Measurements from ENCODE around the gene FAM228B.

Gene FAM228B

DNA sequence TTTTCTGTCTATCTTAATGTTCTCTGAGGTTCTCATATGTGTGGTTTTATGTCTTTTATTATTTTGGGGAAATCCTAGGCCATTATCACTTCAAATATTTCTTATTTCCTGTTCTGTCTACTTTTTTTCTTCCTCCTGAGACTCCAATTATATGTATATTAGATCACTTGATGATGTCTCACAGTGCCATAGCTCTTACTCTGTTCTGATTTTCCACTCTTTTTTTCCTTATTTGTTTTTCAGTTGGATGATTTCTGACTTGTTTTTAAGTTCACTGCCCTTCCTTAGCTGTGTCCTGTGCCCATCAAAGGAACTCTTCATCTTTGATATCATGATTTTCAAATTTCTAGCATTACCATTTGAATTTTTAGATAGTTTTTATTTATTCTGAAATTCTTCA lies 24.1 kb downstream of the FAM228B start:
- FAIRE-seq (no peak), DNase-seq (ENCODE audit: insufficient read length, low spot score) (no peak)
- TF ChIP-seq TAF1 (IDR thresholded peaks at IDR 0.05; ENCODE audit: low read depth, low read length) = no peak
- no peak for TF ChIP-seq SPI1 (IDR thresholded peaks at IDR 0.05; ENCODE audit: low read depth, low read length)
- TF ChIP-seq POLR2AphosphoS5 (IDR thresholded peaks at IDR 0.05; ENCODE audit: low read depth, low read length) = no peak
- no peak for TF ChIP-seq PAX5 (IDR thresholded peaks at IDR 0.05; ENCODE audit: insufficient read depth, low read length, severe bottlenecking)
- TF ChIP-seq POLR2A (IDR thresholded peaks at IDR 0.05; ENCODE audit: low read depth, low read length) = no peak
- no peak for TF ChIP-seq POU2F2 (IDR thresholded peaks at IDR 0.05; ENCODE audit: low read depth, low read length)

DNA sequence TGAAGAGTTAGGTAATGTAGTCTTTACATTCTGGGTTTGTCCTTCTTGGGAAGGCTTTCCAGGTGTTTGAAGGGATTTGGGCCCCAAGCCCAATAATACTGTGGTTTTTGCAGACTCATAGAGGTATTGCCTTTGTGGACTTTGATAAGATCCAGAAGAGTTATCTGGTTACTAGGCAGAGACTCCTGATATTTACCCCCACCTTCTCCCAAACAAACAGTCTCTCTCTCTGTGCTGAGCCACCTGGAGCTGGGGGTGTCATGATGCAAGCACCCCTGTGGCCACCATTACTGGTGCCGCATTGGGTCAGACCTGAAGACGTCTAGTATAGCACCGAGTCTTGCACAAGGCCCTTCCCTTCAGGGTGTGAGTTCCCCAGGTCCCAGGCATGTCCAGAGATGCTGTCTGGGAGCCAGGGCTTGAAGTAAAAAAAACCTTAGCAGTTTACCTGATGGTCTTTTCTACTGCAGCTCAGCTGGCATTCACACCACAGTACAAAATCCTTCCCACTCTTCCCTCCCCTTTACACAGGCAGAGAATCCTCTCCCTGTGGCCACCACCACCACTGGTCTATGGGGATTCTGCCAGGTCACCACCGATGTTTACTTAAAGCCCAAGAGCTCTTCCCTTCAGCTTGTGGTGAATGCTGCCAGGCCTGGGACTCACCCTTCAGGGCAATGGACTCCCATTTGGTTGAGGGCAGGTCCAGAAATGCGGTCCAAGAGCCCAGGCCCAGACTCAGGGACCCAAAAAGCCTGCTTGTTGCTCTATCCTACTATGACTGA lies 29.3 kb downstream of the FAM228B start:
- DNase-seq (ENCODE audit: insufficient read length, low spot score) (no peak), FAIRE-seq (no peak)
- TF ChIP-seq POLR2AphosphoS5 (IDR thresholded peaks at IDR 0.05; ENCODE audit: low read depth, low read length) = no peak
- no peak for TF ChIP-seq POLR2A (IDR thresholded peaks at IDR 0.05; ENCODE audit: low read depth, low read length)
- TF ChIP-seq SPI1 (IDR thresholded peaks at IDR 0.05; ENCODE audit: low read depth, low read length) = no peak
- TF ChIP-seq PAX5 (IDR thresholded peaks at IDR 0.05; ENCODE audit: insufficient read depth, low read length, severe bottlenecking) = no peak
- no peak for TF ChIP-seq TAF1 (IDR thresholded peaks at IDR 0.05; ENCODE audit: low read depth, low read length)

- DNase-seq (ENCODE audit: insufficient read length, low spot score) (no peak), FAIRE-seq (no peak)
- no peak for TF ChIP-seq SPI1 (IDR thresholded peaks at IDR 0.05; ENCODE audit: low read depth, low read length)
These were observed 30.2 kb downstream of the FAM228B start for GRCh38 chr2:24153478-24153877.

DNA sequence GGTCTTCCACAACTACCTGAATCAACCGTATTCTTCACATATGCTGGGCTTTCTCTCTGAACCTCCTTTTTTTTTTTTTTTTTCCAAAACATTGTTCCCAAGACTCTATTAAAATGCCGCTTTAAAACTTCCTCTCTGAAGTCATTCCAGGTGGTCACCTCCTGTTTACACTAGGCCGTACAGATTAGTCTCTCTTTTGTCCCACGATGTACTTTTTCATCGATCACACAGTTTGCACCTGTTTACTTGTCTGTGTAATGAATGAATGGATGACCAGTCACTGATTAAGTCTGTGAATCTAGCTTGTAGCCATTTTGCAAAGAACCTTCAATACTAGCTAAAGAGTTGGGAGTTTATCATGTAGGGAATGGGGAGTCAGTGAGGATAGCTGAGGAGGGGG lies 34.9 kb downstream of the FAM228B start:
- no peak for FAIRE-seq
- DNase-seq (ENCODE audit: insufficient read length, low spot score) = no peak
- no peak for TF ChIP-seq SPI1 (IDR thresholded peaks at IDR 0.05; ENCODE audit: low read depth, low read length)
- TF ChIP-seq POU2F2 (IDR thresholded peaks at IDR 0.05; ENCODE audit: low read depth, low read length) = no peak
- no peak for TF ChIP-seq PAX5 (IDR thresholded peaks at IDR 0.05; ENCODE audit: insufficient read depth, low read length, severe bottlenecking)
- no peak for TF ChIP-seq POLR2AphosphoS5 (IDR thresholded peaks at IDR 0.05; ENCODE audit: low read depth, low read length)
- no peak for TF ChIP-seq TAF1 (IDR thresholded peaks at IDR 0.05; ENCODE audit: low read depth, low read length)
- no peak for TF ChIP-seq POLR2A (IDR thresholded peaks at IDR 0.05; ENCODE audit: low read depth, low read length)

- TF ChIP-seq SPI1 (IDR thresholded peaks at IDR 0.05; ENCODE audit: low read depth, low read length) = no peak
- no peak for TF ChIP-seq POLR2A (IDR thresholded peaks at IDR 0.05; ENCODE audit: low read depth, low read length)
- no peak for TF ChIP-seq POLR2AphosphoS5 (IDR thresholded peaks at IDR 0.05; ENCODE audit: low read depth, low read length)
- TF ChIP-seq POU2F2 (IDR thresholded peaks at IDR 0.05; ENCODE audit: low read depth, low read length) = no peak
- TF ChIP-seq TAF1 (IDR thresholded peaks at IDR 0.05; ENCODE audit: low read depth, low read length) = no peak
- TF ChIP-seq PAX5 (IDR thresholded peaks at IDR 0.05; ENCODE audit: insufficient read depth, low read length, severe bottlenecking) = no peak
- DNase-seq (ENCODE audit: insufficient read length, low spot score) (no peak), FAIRE-seq (no peak)
These were observed 36.4 kb downstream of the FAM228B start for GRCh38 chr2:24159708-24160107.

- TF ChIP-seq SPI1 (IDR thresholded peaks at IDR 0.05; ENCODE audit: low read depth, low read length) (no peak), POU2F2 (IDR thresholded peaks at IDR 0.05; ENCODE audit: low read depth, low read length) (no peak), POLR2AphosphoS5 (IDR thresholded peaks at IDR 0.05; ENCODE audit: low read depth, low read length) (no peak), PAX5 (IDR thresholded peaks at IDR 0.05; ENCODE audit: insufficient read depth, low read length, severe bottlenecking) (no peak), TAF1 (IDR thresholded peaks at IDR 0.05; ENCODE audit: low read depth, low read length) (no peak), POLR2A (IDR thresholded peaks at IDR 0.05; ENCODE audit: low read depth, low read length) (no peak)
- FAIRE-seq (no peak), DNase-seq (ENCODE audit: insufficient read length, low spot score) (no peak)
These were observed 37.5 kb downstream of the FAM228B start for GRCh38 chr2:24160761-24161160.

DNA sequence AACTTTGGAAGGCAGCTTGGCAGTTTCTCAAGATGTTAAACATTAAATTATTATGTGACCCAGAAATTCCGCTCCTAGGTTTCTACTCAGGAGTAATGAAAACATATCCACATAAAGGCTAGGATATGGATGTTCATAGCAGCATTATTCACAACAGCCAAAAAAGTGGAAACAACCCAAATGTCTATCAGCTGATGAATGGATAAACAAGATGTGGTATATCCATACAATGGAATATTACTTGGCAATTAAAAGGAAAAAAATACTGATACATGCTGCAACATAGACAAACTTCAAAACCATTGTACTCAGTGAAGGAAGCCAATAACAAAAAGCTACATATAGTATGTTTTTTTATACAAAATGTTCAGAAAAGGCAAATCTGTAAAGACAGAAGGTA lies 39.2 kb downstream of the FAM228B start:
- FAIRE-seq (no peak), DNase-seq (ENCODE audit: insufficient read length, low spot score) (no peak)
- no peak for TF ChIP-seq POLR2A (IDR thresholded peaks at IDR 0.05; ENCODE audit: low read depth, low read length)
- TF ChIP-seq PAX5 (IDR thresholded peaks at IDR 0.05; ENCODE audit: insufficient read depth, low read length, severe bottlenecking) = no peak
- no peak for TF ChIP-seq POU2F2 (IDR thresholded peaks at IDR 0.05; ENCODE audit: low read depth, low read length)
- TF ChIP-seq TAF1 (IDR thresholded peaks at IDR 0.05; ENCODE audit: low read depth, low read length) = no peak
- TF ChIP-seq POLR2AphosphoS5 (IDR thresholded peaks at IDR 0.05; ENCODE audit: low read depth, low read length) = no peak
- TF ChIP-seq SPI1 (IDR thresholded peaks at IDR 0.05; ENCODE audit: low read depth, low read length) = no peak

- FAIRE-seq (peak; percentile 9), DNase-seq (ENCODE audit: insufficient read length, low spot score) (no peak)
- TF ChIP-seq PAX5 (IDR thresholded peaks at IDR 0.05; ENCODE audit: insufficient read depth, low read length, severe bottlenecking) (no peak), POLR2AphosphoS5 (IDR thresholded peaks at IDR 0.05; ENCODE audit: low read depth, low read length) (no peak), TAF1 (IDR thresholded peaks at IDR 0.05; ENCODE audit: low read depth, low read length) (no peak)
These were observed 39.9 kb downstream of the FAM228B start for GRCh38 chr2:24163186-24163585.

DNA sequence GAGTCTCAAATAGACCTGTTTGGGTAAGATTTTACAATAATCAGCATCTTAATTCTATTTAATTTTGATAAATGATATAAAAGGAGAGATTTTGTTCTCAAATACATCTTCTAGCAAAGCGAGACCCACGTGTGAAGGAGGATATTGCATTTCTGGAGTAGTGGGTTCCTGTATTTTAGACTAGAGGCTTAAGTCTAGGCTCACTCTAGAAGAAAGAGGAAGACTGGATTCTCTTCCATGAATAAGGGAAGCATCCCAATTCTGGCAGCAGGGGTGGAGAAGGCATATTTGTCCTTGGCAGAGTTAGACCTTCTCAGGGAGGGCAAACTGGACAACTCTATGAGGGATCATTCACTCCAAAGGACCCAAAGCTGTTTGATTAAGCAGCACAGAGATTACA lies 40.3 kb downstream of the FAM228B start:
- TF ChIP-seq SPI1 (IDR thresholded peaks at IDR 0.05; ENCODE audit: low read depth, low read length) = no peak
- DNase-seq (ENCODE audit: insufficient read length, low spot score) (no peak), FAIRE-seq (no peak)

- FAIRE-seq (peak; percentile 85), DNase-seq (ENCODE audit: insufficient read length, low spot score) (peak; percentile 43)
These were observed 41.2 kb downstream of the FAM228B start for GRCh38 chr2:24164416-24164973.

More at GRCh38 chr2:24164416-24164973, 41.2 kb downstream of the FAM228B start:
- TF ChIP-seq SPI1 (IDR thresholded peaks at IDR 0.05; ENCODE audit: low read depth, low read length) = peak; percentile 93
- TF ChIP-seq POLR2AphosphoS5 (IDR thresholded peaks at IDR 0.05; ENCODE audit: low read depth, low read length) = no peak

All from GM12891 (cell line).